Activated CD4-positive, alpha-beta T cell treated with anti-CD3 and anti-CD28 coated beads, Interleukin-2, Interleukin-4, amounts not matched to agents 100 ng/mL and 50 ng/mL, durations not matched to agents 16 hours and 8 hours (primary cell): ENCODE results near the gene CYP4F12.

Source experiments
- DNase-seq: peaks from one replicate; pipeline ENCODE4 v3.0.0-alpha.2; 2020; ENCODE audit warnings: low spot score

CYP4F12 gene

GRCh38 chr19:15714638-15715037 lies 41.8 kb downstream of the CYP4F12 start:
- no peak for DNase-seq

- DNase-seq, result no peak
Measured at GRCh38 chr19:15715642-15716041, 42.8 kb downstream of the CYP4F12 start.

- no peak for DNase-seq
Measured at GRCh38 chr19:15717809-15718208, 44.9 kb downstream of the CYP4F12 start.

DNA sequence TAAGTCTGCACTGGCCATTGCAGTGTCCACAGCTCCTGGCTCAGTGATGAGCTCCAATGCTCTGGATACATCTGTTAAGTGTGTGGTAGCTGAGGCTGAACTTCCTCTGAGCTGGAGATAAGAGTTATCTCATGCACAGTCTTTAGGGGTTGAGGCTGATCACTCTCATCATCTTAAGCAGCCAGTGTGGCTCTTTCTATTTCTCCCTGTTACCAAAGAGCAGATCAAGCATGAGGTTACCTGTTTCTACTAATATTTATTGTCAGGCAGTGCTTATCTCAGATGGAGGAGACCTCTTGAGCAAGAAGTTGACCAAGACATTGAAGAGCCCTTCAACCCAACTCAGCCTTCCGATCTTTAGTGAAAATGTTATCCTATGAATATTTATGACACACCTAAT lies 48.4 kb downstream of the CYP4F12 start:
- DNase-seq, result no peak

DNA sequence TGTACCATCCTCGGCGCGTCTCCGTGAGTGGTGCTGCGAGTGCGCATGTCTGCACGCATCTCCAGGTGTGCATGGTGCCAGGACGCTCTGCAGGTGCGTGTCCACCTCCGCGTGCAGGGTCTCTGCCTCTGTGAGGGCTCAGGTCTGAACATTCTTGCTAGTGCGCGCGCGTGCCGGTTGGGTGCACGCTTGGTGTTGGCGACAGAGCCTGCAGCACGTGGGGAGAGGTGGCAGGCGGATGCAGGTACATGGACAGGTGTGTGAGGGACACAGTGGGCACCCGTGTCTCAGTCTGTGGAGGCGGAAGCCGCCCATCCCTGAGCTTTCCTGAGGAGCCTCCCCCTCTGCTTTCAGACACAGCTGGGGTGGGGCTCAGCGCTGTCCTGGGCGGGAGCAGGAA lies 50.1 kb downstream of the CYP4F12 start:
- DNase-seq, result no peak

DNA sequence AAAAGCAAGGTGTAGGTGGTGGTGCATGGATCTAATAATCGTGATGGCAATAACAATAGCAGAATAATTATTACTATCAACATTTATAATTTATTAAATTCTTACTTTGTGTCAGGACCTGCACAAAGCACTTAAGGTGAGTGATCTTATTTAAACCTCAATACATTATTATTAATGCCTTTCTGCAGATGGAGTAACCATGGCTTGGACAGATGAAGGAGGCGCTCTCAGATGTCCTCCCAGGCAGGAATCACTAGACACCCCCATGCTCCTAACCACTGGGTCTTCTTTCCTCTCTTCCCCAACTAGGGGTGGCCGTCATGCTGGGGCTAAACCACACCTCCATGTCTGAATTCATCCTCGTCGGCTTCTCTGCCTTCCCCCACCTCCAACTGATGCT lies 54.8 kb downstream of the CYP4F12 start, which contains the start of gene OR10H2:
Gene OR10H2, plus strand, starts transcription at position 301 of the 400 bp plus-strand sequence. Its CDS starts 20 bp downstream, at position 321.
- DNase-seq, result no peak

DNA sequence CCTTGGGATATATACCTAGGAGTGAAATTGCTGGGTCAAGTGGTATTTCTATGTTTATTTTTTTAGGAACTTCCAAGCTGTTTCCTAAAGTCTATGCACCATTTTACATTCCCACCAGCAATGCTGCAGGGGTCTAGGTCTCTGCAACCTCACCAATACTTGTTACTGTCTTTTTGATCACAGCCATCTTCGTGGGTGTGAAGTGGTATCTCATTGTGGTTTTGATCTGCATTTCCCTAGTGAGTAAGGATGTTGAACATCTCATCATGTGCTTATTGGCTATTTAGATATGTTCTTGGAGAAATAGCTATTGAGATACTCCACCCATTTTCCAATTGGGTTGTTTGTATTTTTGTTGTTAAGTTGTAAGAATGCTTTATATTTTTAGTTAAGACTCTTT lies 57.7 kb downstream of the CYP4F12 start:
- DNase-seq, result no peak

DNA sequence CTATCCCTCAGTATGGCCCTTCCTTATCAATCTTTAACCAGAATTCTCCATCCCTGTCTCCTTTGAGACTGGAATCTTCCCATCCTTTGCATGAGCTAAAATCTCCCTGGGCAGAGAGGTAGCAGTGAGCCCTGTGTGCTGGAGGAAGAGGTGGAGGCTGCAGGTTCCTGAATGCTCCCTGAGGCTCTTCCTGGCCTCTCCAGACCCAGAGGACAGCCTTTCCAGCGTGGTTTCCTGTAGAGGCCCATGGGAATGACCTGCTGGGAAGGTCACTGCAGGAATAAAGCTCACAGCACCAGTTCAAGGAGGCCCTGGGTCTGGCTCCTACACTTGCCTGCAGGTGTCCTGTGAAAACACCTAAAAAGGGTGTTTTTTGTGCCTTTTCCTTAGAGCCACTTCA lies 59.5 kb downstream of the CYP4F12 start:
- no peak for DNase-seq

GRCh38 chr19:15733895-15734294 lies 61.0 kb downstream of the CYP4F12 start:
- DNase-seq, result no peak

DNA sequence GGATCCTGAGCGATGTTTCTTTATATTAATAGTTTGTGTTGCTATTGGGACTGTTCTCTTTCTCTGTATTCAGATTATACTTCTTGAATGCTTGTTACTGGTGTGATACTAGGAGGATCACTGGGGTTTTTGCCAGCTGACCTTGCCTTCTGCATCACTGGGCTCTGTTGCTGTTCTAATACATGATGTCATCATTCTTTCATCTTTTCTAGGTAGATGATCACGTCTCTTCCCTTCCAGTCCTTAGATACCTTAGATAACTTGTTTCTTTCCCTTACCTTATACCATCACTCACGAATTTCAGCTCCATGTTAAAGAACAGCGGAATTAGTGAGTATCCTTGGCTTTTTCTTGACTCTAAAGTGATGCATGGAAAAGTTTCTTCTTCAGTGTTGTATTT lies 64.8 kb downstream of the CYP4F12 start, which contains the start of gene OR10H3:
Gene OR10H3, plus strand, starts transcription at position 264 of the 400 bp plus-strand sequence. CDS start 3,408 bp downstream, outside the sequence.
- no peak for DNase-seq

- DNase-seq, result no peak
Measured at GRCh38 chr19:15740785-15741184, 67.9 kb downstream of the CYP4F12 start.
